Measurements from ENCODE around the gene DCDC1.
"Not testable (repeated sequence)": the region's sequence is repeated elsewhere in the genome, so short reads cannot be mapped to it uniquely, and the experiment has no call there.

- TF ChIP-seq CTCF (conservative IDR thresholded peaks at IDR 0.05; ENCODE audit: low read depth, low read length); EZH2 (IDR thresholded peaks at IDR 0.05; ENCODE audit: borderline replicate concordance, low read depth, low read length, poor library complexity, severe bottlenecking): not testable (repeated sequence)
These were observed 48.0 kb downstream of the DCDC1 start for GRCh38 chr11:31321494-31321893.

Data from A673 (cell line).